OCI-LY3 (cell line): Measurements from ENCODE around the gene INHBA.

ENCODE experiments used
- CTCF ChIP-seq: fragments of 200-600, 300-600 bp; sonication (generic); IDR thresholded peaks from 2 replicates; pipeline ENCODE4 v1.5.1; 2014; ENCODE audit warnings: antibody characterized with exemption, low read length, low read depth
- EZH2phosphoT487 ChIP-seq: fragments of 200-600 bp; shearing (Covaris generic); IDR thresholded peaks from 2 replicates; pipeline ENCODE4 v1.6.1; 2018; ENCODE audit warnings: antibody characterized with exemption, mixed run types, low read depth

- TF ChIP-seq CTCF: no peak
- TF ChIP-seq EZH2phosphoT487: no peak
Measured at GRCh38 chr7:41648501-41648900, 54.4 kb downstream of the INHBA start.
